Keratinocyte (primary cell): ENCODE measurements around the gene CORO1C.

ENCODE experiments used
- EZH2 ChIP-seq: IDR thresholded peaks from one replicate; pipeline ENCODE4 v1.6.1; 2012; ENCODE audit warnings: inconsistent platforms, mild to moderate bottlenecking, low read length, moderate library complexity
- TF ChIP-seq, protein P1 (sequence below), 3 experiments: IDR thresholded peaks in 1 of 3; conservative IDR thresholded peaks in 1 of 3; optimal IDR thresholded peaks in 1 of 3; 2 replicates in 2 of 3; 3 replicates in 1 of 3; pipeline versions ENCODE3 to v1.5.1; 2011; ENCODE audit warnings: low read length in 3 of 3, mild to moderate bottlenecking in 3 of 3, moderate library complexity in 2 of 3, control low read depth in 1 of 3, inconsistent platforms in 1 of 3; ENCODE audit not compliant: insufficient read depth in 2 of 3; ENCODE audit errors: extremely low read depth in 1 of 3

- TF ChIP-seq, protein P1, sequence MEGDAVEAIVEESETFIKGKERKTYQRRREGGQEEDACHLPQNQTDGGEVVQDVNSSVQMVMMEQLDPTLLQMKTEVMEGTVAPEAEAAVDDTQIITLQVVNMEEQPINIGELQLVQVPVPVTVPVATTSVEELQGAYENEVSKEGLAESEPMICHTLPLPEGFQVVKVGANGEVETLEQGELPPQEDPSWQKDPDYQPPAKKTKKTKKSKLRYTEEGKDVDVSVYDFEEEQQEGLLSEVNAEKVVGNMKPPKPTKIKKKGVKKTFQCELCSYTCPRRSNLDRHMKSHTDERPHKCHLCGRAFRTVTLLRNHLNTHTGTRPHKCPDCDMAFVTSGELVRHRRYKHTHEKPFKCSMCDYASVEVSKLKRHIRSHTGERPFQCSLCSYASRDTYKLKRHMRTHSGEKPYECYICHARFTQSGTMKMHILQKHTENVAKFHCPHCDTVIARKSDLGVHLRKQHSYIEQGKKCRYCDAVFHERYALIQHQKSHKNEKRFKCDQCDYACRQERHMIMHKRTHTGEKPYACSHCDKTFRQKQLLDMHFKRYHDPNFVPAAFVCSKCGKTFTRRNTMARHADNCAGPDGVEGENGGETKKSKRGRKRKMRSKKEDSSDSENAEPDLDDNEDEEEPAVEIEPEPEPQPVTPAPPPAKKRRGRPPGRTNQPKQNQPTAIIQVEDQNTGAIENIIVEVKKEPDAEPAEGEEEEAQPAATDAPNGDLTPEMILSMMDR (optimal IDR thresholded peaks at IDR 0.05 in 1 of 3, IDR thresholded peaks at IDR 0.05 in 1 of 3, conservative IDR thresholded peaks at IDR 0.05 in 1 of 3; ENCODE audit: extremely low read depth in 1 of 3, insufficient read depth in 2 of 3, low read length in 3 of 3) = no peak
- no peak for TF ChIP-seq EZH2
Observed at GRCh38 chr12:108721824-108722223, 9.5 kb downstream of the CORO1C start.
